Naive thymus-derived CD4-positive, alpha-beta T cell (primary cell): ENCODE measurements around the gene SQSTM1. TPM values are rescaled to one million over a fixed set of nuclear protein-coding genes. Genes with fewer than 3 reads are reported as not detected.

Experiments
- ATAC-seq: fragments of 150-1000 bp; cut with Tn5 transposase; 2 replicates; pipeline ENCODE4 v1.10.0; 2021; ENCODE audit warnings: mild to moderate bottlenecking, moderate library complexity
- CTCF ChIA-PET: fragments of 350-600 bp; sonication (Branson Sonifier 250); formaldehyde crosslinking; loops from one replicate; lab custom pipeline; 2021; ENCODE audit warnings: antibody characterized with exemption; lab: Charles Lee
- POLR2A ChIA-PET: fragments of 350-600 bp; sonication (Branson Sonifier 250); formaldehyde crosslinking; loops from one replicate; lab custom pipeline; 2021; ENCODE audit warnings: antibody characterized with exemption, inconsistent platforms; lab: Charles Lee
- DNase-seq, 9 donors: peaks; one replicate each; pipeline versions ENCODE4 v3.0.0 to v3.0.0-alpha.2; 2020 to 2022; ENCODE audit warnings: mixed read lengths in 1 of 9
- H3K27ac ChIP-seq: one replicate; pipeline ENCODE4 v1.7.0; 2013; ENCODE audit warnings: mild to moderate bottlenecking, low read depth, low read length, moderate library complexity
- H3K27me3 ChIP-seq, 2 donors: one replicate each; pipeline ENCODE4 v1.7.0; 2013; ENCODE audit warnings: low read length in 2 of 2, mild to moderate bottlenecking in 2 of 2, moderate library complexity in 2 of 2; ENCODE audit not compliant: control insufficient read depth in 2 of 2, insufficient read depth in 2 of 2
- H3K36me3 ChIP-seq, 3 experiments: 1 replicate in 2 of 3; 2 replicates in 1 of 3; pipeline ENCODE4 v1.7.0; 2013; ENCODE audit warnings: low read length in 3 of 3, mild to moderate bottlenecking in 3 of 3, moderate library complexity in 1 of 3; ENCODE audit not compliant: insufficient read depth in 3 of 3, control insufficient read depth in 2 of 3
- H3K4me1 ChIP-seq, 2 donors: one replicate each; pipeline ENCODE4 v1.7.0; 2013; ENCODE audit warnings: low read length in 2 of 2, mild to moderate bottlenecking in 2 of 2, moderate library complexity in 1 of 2; ENCODE audit not compliant: control insufficient read depth in 2 of 2, insufficient read depth in 2 of 2
- H3K4me3 ChIP-seq: 2 replicates; pipeline ENCODE4 v1.7.0; 2013; ENCODE audit warnings: mild to moderate bottlenecking, low read length
- H3K9me3 ChIP-seq, 3 experiments: 1 replicate in 2 of 3; 2 replicates in 1 of 3; pipeline ENCODE4 v1.7.0; 2013; ENCODE audit warnings: low read length in 3 of 3; ENCODE audit not compliant: control insufficient read depth in 2 of 3
- H3K27ac Mint-ChIP-seq, 9 donors: one replicate each; pipeline ENCODE4 v1.8.0; 2020 to 2022; ENCODE audit warnings: mixed read lengths in 9 of 9, mild to moderate bottlenecking in 8 of 9, moderate library complexity in 5 of 9, inconsistent platforms in 2 of 9
- H3K27me3 Mint-ChIP-seq, 5 donors: one replicate each; pipeline ENCODE4 v1.8.0; 2021 to 2022; ENCODE audit warnings: mixed read lengths in 5 of 5, mild to moderate bottlenecking in 1 of 5
- H3K36me3 Mint-ChIP-seq, 5 donors: one replicate each; pipeline ENCODE4 v1.8.0; 2020 to 2022; ENCODE audit warnings: mixed read lengths in 5 of 5, mild to moderate bottlenecking in 3 of 5, inconsistent platforms in 1 of 5
- H3K4me1 Mint-ChIP-seq, 7 donors: one replicate each; pipeline ENCODE4 v1.8.0; 2020 to 2022; ENCODE audit warnings: mixed read lengths in 7 of 7, mild to moderate bottlenecking in 3 of 7, inconsistent platforms in 1 of 7
- H3K4me3 Mint-ChIP-seq, 10 donors: one replicate each; pipeline ENCODE4 v1.8.0; 2020 to 2022; ENCODE audit warnings: mild to moderate bottlenecking in 10 of 10, mixed read lengths in 10 of 10, moderate library complexity in 6 of 10, inconsistent platforms in 2 of 10
- H3K9me3 Mint-ChIP-seq, 11 donors: one replicate each; pipeline ENCODE4 v1.8.0; 2020 to 2022; ENCODE audit warnings: mixed read lengths in 11 of 11, mild to moderate bottlenecking in 4 of 11, inconsistent platforms in 1 of 11, moderate library complexity in 1 of 11
- intact Hi-C, 2 donors: fragments of 100-400 bp; cut with micrococcal nuclease; formaldehyde crosslinking; loops; one replicate each; pipeline ENCODE4 v1.15.1; 2023
- polyA plus RNA-seq, 2 donors: library from polyadenylated mRNA; unstranded; fragments of 300-500 nt; fragmentation: Illumina TruSeq; gene quantifications; one replicate each; pipeline ENCODE4 v1.2.3, GENCODE V29; 2021
- total RNA-seq, 6 experiments: library from RNA in 5 of 6; stranded (reverse) in 5 of 6; gene quantifications; 1 replicate in 5 of 6; 2 replicates in 1 of 6; pipeline ENCODE4 v1.2.3 and lab custom pipeline; 2021 to 2026

The SQSTM1 gene
- total and polyA plus RNA-seq, 7 experiments from 2014 or later, result 129 to 309 (median 222) TPM

DNA sequence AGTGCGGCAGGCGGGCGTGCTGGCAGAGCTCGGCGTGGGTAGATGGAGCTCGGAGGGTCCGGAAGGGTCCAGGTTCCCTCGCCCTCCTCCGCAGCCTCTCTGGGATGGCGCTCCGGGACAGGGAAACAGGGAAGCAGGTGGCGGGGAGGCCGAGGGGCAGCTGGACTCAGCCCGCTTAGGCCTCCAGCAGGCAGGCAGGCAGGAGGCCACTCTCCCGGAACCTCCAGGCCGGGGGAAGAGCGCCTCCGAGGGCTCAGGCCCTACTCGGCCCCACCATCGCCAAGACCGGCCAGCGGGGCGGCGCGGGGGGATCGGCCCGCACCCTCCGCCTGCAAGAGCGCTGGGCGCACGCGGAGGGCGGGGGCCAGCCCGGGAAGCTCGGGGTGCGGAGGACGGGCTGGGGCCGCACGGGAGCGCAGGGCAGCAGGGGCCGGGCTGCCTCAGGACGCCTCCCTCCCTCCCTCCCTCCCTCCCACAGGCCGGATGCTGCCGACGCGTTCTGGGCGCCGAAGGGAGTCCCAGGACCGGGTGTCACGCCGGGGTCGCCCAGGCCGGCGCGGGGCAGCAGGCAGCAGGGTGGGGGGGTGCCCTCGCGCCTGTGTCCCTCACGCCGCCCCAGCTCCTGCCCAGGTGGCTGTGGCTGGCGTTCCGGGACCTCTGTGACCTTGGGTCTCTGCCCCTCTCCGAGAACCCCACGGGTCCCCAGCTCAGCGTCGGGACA lies 15.0 kb upstream of the SQSTM1 start:
- Histone ChIP-seq H3K4me3 (peak overlapping the region; percentile 41), H3K27ac (peak overlapping the region; percentile 73), H3K27me3 (no peaks in the 10 kb centered on the region), H3K9me3 (no peaks in the 10 kb centered on the region), H3K36me3 (peaks cover 0 to 2% (median 0%) of the 10 kb centered on the region in 3 experiments), H3K4me1 (peaks cover 19 to 26% of the 10 kb centered on the region in 2 donors)
- Mint-ChIP-seq H3K4me3 (peak overlapping the region; percentile 76 to 93 (median 87)), H3K27ac (peak overlapping the region; percentile 79 to 93 (median 88)), H3K4me1 (peaks cover 25 to 41% (median 34%) of the 10 kb centered on the region in 7 donors), H3K9me3 (no peaks in the 10 kb centered on the region), H3K27me3 (no peaks in the 10 kb centered on the region), H3K36me3 (peaks cover 0 to 5% (median 0%) of the 10 kb centered on the region in 5 donors)
- ATAC-seq (peak; percentile 21), DNase-seq (peak in 1 of 9 donors; percentile 53)
- intact Hi-C loops, result loop anchor here (1.0 to 2.0 kb wide), 6 partner anchors 9 to 1179 kb away; partner anchors contain the start of genes CLK4 (in 1 of the 2), MRNIP (in 1 of the 2), SQSTM1 (in 1 of the 2) and TBC1D9B (in 1 of the 2)
- CTCF ChIA-PET, result no interaction called here
- POLR2A ChIA-PET, result interaction anchor here (1.2 to 7.9 kb wide), 6 partner anchors 9 to 255 kb away, joined by 3 to 136 read pairs (median 5); partner anchors contain the start of genes HNRNPH1, LTC4S, RUFY1 and SQSTM1

GRCh38 chr5:179806250-179807048 lies 14.3 kb upstream of the SQSTM1 start, which contains the start of gene MGAT4B:
Gene MGAT4B (minus strand): TSS chr5:179806866. CDS start chr5:179806583, 283 bp downstream.
- Mint-ChIP-seq H3K4me3 (peak within 1 kb of the TSS; percentile 46 to 87 (median 80)), H3K36me3 (peaks cover 0 to 5% (median 0%) of the 10 kb centered on the region in 5 donors), H3K4me1 (peaks cover 25 to 41% (median 34%) of the 10 kb centered on the region in 7 donors), H3K27me3 (no peaks in the 10 kb centered on the region), H3K9me3 (no peaks in the 10 kb centered on the region), H3K27ac (peak within 1 kb of the TSS in 5 of 9 donors; percentile 22 to 85 (median 70))
- peak within 1 kb of the TSS; percentile 73 for H3K27ac ChIP-seq
- ATAC-seq (peak; percentile 84), DNase-seq (peak in 8 of 9 donors; percentile 28 to 81 (median 57))
- POLR2A ChIA-PET, result interaction anchor here (0.5 to 7.9 kb wide), 10 partner anchors 9 to 1402 kb away, joined by 3 to 136 read pairs (median 4); partner anchors contain the start of genes HNRNPH1, LTC4S, RUFY1 and SQSTM1
- H3K27me3 ChIP-seq, result no peaks in the 10 kb centered on the region
- peaks cover 19 to 26% of the 10 kb centered on the region in 2 donors for H3K4me1 ChIP-seq
- H3K4me3 ChIP-seq, result peak within 1 kb of the TSS; percentile 41
- peaks cover 0 to 2% (median 0%) of the 10 kb centered on the region in 3 experiments for H3K36me3 ChIP-seq
- H3K9me3 ChIP-seq, result no peaks in the 10 kb centered on the region
- CTCF ChIA-PET, result no interaction called here
- intact Hi-C loops, result loop anchor here (1.0 to 2.0 kb wide), 7 partner anchors 10 to 1180 kb away; partner anchors contain the start of genes CLK4 (in 1 of the 2), MRNIP (in 1 of the 2), SQSTM1 (in 1 of the 2) and TBC1D9B (in 1 of the 2)

- no peak for ATAC-seq
- H3K27me3 Mint-ChIP-seq, result peaks cover 0 to 3% (median 0%) of the 10 kb centered on the region in 5 donors
- intact Hi-C loops, result loop anchor here in 1 of 2 donors (10.0 kb wide), 1 partner anchor 1607 kb away; the partner anchor contains the start of gene HNRNPAB
Measured at GRCh38 chr5:179812135-179812825, 8.4 kb upstream of the SQSTM1 start.

GRCh38 chr5:179812997-179813607 lies 7.6 kb upstream of the SQSTM1 start:
- Mint-ChIP-seq H3K27me3 (peaks cover 0 to 3% (median 0%) of the 10 kb centered on the region in 5 donors), H3K9me3 (no peaks in the 10 kb centered on the region), H3K4me1 (peaks cover 6 to 16% (median 10%) of the 10 kb centered on the region in 7 donors), H3K27ac (no peak overlapping the region), H3K36me3 (peaks cover 0 to 21% (median 4%) of the 10 kb centered on the region in 5 donors), H3K4me3 (peak overlapping the region in 1 of 10 donors; percentile 5)
- Histone ChIP-seq H3K4me3 (no peak overlapping the region), H3K9me3 (no peaks in the 10 kb centered on the region), H3K27ac (no peak overlapping the region), H3K27me3 (no peaks in the 10 kb centered on the region), H3K4me1 (peaks cover 0 to under 1% of the 10 kb centered on the region in 2 donors), H3K36me3 (peaks cover 0 to 22% (median 0%) of the 10 kb centered on the region in 3 experiments)
- ChIA-PET POLR2A (no interaction called here), CTCF (no interaction called here)
- ATAC-seq (no peak), DNase-seq (no peak)
- intact Hi-C loops, result loop anchor here in 1 of 2 donors (10.0 kb wide), 1 partner anchor 1608 kb away; the partner anchor contains the start of gene HNRNPAB

More at GRCh38 chr5:179812135-179812825, 8.4 kb upstream of the SQSTM1 start:
- no peak overlapping the region for H3K4me3 Mint-ChIP-seq
- Histone ChIP-seq H3K4me3 (no peak overlapping the region), H3K27ac (no peak overlapping the region), H3K27me3 (no peaks in the 10 kb centered on the region), H3K36me3 (peaks cover 0 to 22% (median 0%) of the 10 kb centered on the region in 3 experiments), H3K9me3 (no peaks in the 10 kb centered on the region), H3K4me1 (no peaks in the 10 kb centered on the region)
- H3K9me3 Mint-ChIP-seq, result no peaks in the 10 kb centered on the region
- no peak overlapping the region for H3K27ac Mint-ChIP-seq
- peaks cover 0 to 21% (median 4%) of the 10 kb centered on the region in 5 donors for H3K36me3 Mint-ChIP-seq
- ChIA-PET CTCF (no interaction called here), POLR2A (interaction anchor here (0.8 to 1.5 kb wide), 2 partner anchors 8 to 9 kb away, joined by 3 to 8 read pairs; partner anchors contain the start of gene SQSTM1)
- H3K4me1 Mint-ChIP-seq, result peaks cover 0 to 9% (median 6%) of the 10 kb centered on the region in 7 donors
- no peak for DNase-seq

DNA sequence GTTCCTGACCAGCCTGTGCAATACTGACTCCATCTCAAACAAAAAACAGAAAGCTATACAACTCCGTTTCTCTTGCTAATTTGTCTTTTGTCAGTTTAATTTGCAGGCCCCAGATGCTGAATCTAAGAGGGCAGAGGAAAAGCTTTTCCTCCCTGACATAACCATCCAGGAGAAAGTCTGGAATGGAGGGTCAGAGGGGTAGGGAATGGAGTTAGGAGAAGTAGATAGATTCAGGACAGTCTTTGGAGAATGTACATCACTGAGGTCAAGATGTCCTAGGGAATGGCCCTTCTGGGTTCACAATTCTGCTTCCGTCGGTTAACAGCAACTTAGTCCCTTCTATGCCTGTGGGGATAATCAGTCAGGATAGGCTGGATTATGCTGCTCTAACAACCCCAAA lies 6.6 kb upstream of the SQSTM1 start:
- ChIA-PET CTCF (interaction anchor here (0.6 kb wide), 1 partner anchor 19 kb away, joined by 4 read pairs; no protein-coding TSS in a partner anchor), POLR2A (no interaction called here)
- no peak for DNase-seq
- Mint-ChIP-seq H3K4me3 (no peak overlapping the region), H3K27ac (no peak overlapping the region), H3K36me3 (peaks cover 0 to 21% (median 4%) of the 10 kb centered on the region in 5 donors), H3K4me1 (peaks cover 8 to 22% (median 13%) of the 10 kb centered on the region in 7 donors), H3K27me3 (peaks cover 0 to 3% (median 0%) of the 10 kb centered on the region in 5 donors), H3K9me3 (no peaks in the 10 kb centered on the region)
- Histone ChIP-seq H3K27ac (no peak overlapping the region), H3K27me3 (no peaks in the 10 kb centered on the region), H3K4me1 (peaks cover 3 to 6% of the 10 kb centered on the region in 2 donors), H3K9me3 (no peaks in the 10 kb centered on the region), H3K36me3 (peaks cover 0 to 22% (median 0%) of the 10 kb centered on the region in 3 experiments), H3K4me3 (no peak overlapping the region)
- no peak for ATAC-seq
- intact Hi-C loops, result loop anchor here in 1 of 2 donors (10.0 kb wide), 1 partner anchor 1609 kb away; the partner anchor contains the start of gene HNRNPAB
